NCI-H748 (cell line): ENCODE data around the gene SAMD14.
A peak's percentile ranks its signal among the peaks of the same experiment; 100 is the strongest.

Source experiments
- DNase-seq: peaks from one replicate; lab custom pipeline; 2025; ENCODE audit not compliant: unreplicated experiment; lab: John Stamatoyannopoulos, UW

Gene SAMD14

DNA sequence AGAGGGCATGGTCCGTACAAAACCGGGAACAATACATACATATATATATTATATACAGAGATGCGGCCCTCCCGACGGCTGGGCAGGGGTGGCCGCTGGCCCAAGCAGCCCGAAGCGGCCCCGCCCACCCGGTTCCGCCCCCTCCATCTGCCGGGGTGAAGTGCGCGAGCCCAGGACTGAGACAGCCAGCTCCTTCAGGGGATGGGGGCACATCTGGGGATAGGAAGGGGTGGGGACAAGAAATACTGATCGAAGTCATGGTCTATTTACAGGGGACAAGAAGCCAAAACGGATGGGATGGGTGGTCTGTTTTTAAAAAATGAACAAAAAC, 3.8 kb upstream of the SAMD14 start:
- no peak for DNase-seq

GRCh38 chr17:50133028-50133768, 3.2 kb upstream of the SAMD14 start:
- no peak for DNase-seq

- DNase-seq: no peak
Observed at GRCh38 chr17:50132104-50132794, 2.3 kb upstream of the SAMD14 start.

DNA sequence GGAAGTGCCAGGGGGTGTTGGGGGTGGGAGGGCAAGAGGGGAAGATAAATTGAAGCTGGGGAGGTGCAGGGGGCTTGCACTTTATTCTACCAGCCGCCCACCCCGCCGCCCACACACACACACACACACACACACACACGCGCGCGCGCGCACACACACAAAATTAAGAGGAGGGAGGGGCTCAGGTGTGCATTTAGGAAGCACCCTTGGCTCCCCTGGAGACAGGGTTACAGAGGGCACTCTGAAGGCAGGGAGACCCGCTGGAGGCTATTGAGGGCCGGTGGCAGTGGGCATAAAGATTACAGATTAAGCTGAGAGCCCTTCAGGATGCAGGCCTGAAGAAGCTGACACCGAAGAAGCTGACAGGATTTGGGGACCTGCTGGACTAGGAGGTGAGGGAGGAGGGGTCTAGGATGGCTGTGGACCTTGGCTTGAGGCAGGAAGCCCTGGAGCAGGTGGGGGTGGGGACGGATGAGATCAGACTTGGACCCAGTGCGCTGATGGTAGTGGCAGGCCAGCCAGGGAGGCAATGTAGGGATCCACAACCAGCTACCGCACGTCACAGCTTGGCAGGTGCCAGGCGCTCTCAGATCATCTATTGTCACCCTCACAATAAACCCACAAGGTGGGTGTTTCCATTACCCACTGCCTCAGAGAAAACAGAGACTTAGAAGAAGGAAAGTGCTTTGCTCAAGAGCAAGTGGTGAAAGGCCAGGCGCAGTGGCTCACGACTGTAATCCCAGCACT, 772 bp upstream of the SAMD14 start:
- DNase-seq: peak; percentile 59

DNA sequence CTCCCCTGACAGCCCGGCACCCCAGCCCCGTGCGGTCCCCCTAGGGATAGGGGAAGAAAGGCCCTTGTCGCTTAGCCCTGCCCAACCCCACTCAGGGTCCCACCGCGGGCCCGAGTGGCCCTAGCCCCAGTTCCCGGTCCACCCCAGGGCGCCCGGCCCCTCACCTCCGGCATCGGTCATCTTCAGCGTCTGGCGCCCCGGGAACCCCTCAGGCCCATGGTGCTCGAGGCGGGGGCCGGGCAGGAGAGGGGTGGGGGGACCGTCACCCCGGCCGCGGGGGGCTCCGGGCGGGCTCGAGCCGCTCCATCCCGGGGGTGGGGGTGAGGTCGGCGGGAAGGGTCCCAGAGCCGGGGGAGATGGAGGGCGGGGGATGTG, 620 bp downstream of the SAMD14 start:
- no peak for DNase-seq

GRCh38 chr17:50128441-50129352, 1.3 kb downstream of the SAMD14 start:
- peak; percentile 35 for DNase-seq

DNA sequence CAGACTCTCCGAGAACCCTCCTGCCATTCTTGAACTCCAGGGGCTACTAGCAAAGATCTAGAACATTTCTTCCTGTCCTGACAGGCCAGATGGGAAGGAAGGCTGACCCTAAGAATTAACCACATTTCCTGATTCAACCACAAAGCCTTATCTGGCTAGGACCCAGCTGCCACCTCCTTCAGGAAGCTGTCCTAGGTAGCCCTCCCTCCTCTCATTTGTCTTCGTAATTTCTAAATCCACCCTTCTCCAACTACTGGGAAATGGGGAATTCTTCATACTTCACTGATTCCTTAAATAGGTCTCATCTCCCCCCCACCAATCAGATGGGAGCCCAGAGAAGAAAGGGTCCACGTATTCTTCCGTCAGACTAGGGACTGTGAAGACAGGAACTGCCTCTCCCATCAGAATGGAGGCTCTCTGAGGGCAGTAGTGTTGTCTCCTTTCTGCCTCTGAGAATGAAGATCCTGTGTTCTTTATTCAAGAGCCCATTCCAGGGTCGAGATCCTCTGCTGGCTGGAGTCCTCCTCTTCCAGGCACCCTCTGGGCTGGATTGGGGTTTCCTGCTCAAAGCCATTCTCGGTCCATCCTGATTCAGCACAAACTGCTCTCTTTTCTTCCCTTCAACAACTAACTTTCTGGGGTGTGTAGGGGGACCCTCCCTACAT, 2.1 kb downstream of the SAMD14 start:
- DNase-seq: no peak

- no peak for DNase-seq
Observed at GRCh38 chr17:50125420-50125997, 4.5 kb downstream of the SAMD14 start.

GRCh38 chr17:50123649-50124349, 6.2 kb downstream of the SAMD14 start:
- DNase-seq: peak; percentile 7

DNA sequence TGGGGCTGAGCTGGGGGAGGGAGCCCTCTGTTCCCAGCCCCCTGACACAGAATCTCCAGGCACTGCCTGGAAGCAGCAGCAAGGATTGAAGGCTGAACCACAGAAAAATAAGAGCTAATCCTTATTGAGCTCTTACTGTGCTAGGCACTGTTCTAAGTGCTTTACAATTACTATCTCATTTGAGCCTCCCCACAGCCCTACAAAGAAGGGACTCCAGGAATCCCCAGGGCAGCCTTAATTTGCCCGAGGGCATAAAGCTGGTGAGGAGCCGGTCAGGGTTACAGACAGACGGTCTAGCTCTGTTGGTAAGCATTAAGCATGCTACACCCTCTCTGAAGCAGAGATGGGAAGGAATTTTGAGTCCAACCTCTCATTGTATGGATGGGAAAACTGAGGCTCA, 7.0 kb downstream of the SAMD14 start:
- DNase-seq: no peak

GRCh38 chr17:50120475-50121253, 9.3 kb downstream of the SAMD14 start:
- no peak for DNase-seq

- DNase-seq: no peak
Observed at GRCh38 chr17:50118828-50119218, 11.1 kb downstream of the SAMD14 start.

- no peak for DNase-seq
Observed at GRCh38 chr17:50118076-50118827, 11.7 kb downstream of the SAMD14 start.

DNA sequence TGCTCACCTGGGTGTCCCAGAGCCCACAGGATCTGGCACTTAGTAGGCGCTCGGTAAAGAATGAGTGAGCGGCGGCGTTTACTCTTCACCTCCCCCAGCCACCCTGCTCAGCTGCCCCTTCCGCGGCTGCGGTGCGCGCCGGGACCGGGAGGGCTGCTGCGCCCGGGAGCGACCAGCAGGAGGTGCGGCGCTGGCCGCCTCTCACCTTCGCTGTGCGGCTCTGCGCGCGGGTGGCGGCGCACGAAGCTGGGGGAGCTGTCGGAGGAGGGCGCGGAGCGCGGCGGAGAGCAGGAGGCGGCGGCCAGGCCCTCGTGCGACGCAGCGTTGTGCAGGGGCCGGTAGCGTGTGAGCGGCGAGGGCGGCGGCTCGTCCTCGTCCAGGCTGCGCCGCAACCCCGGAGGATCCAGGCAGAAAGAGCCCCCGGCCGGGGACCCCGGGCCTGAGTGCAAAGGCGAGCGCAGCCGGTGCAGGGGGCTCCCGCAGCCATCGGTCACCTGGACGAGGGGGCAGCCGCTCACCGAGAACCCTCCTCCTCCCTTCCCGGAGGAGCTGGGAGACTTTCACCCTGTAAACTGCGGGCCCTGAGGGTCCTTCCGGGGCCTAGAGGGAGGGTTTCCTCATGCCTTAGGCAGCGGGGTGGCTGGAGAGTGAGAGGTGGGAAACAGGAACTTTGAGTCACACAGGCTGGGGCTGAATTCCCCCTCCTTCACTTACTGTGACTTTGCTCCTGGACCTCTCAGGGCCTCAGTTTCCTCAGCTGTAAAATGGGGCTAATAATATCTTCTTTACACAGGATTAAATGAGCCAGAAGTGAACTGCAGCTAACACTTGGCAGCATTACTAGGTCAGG, 12.5 kb downstream of the SAMD14 start:
- DNase-seq: peak; percentile 53

DNA sequence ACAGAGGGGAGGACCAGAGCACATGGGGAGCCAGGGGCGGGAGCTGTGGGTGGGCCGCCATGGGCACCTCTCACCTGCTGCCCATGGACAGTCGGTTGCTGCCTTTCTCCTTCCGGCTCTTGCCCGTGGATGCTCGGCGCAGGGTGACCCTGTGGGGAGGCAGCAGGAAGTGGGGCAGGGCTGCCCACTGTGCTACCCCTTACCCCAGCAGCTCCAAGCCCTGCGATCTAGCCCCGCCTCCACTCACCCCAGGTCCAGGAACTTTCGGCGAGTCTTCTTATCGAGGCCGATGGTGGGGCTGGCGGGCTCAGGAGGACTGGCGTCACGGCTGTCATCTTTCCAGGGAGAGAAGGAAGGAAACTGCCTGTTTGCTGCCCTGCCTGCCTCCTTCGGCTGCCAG, 14.2 kb downstream of the SAMD14 start:
- DNase-seq: no peak

DNA sequence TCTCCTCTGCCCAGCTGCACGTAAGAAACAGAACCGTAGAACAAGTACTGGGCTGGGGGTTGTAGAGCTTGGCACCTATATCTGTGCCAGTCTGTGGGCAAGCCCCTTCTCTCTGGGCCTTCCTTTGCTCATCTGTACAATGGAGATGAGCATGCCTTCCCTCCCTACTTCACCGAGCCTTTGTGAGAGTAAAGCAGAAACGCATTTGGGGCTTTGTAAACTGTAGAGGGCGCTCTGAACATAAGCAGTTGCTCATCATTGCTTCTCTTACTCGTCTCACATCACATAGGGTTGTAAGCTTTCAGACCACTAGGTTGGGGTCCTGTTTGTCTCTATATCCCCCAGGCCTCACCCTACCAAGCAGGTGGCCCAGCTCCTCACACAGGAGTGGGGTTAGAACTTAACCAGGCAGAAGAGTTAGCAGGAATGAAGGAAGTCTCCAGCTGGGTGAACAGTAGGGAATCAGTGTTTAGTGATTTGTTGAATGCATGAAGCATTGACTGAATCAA, 15.1 kb downstream of the SAMD14 start:
- DNase-seq: peak; percentile 69

DNA sequence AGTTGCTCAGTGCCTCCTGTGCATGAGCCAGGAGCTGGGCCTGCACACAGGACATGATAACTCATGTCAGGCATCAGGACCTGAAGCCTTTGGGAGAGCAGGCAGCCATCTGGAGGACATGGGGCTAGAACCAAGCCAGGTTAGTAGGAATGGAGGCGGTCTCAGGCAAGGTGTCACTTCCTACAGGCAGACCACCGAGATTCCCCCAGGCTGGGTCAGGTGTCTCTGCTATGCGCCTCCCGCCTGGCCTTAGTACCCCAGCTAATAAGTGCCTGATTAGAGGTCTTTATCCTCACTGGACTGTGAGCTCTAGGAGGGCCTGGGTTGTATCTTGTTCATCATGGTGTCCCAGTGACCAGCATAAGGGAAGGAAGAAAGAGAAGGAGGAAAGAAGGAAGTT, 15.6 kb downstream of the SAMD14 start:
- no peak for DNase-seq
